ENCODE data around the gene SLC1A5.

The SLC1A5 gene

DNA sequence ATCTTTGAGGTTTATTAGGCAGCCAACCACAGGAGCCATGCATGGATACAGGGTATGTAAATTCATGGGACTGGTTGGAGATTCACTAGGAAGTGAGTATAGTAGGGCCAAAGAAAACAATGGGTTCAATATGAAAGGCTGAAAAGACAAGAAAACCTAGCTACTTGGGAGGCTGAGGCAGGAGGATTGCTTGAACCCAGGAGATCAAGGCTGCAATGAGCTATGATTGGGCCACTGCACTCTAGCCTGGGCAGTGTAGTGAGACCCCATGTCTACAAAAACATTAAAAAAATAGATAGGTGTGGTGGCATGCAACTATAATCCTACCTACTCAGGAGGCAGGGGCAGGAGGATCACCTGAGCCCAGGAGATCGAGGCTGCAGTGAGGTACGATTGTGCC is 10.3 kb upstream of the SLC1A5 start:
- Histone ChIP-seq H3K4me1 (ENCODE audit: control insufficient read depth, insufficient read depth, low read length) (no peaks in the 10 kb centered on the region), H3K27me3 (ENCODE audit: control insufficient read depth in 1 of 2, insufficient read depth in 2 of 2, low read length in 2 of 2) (no peaks in the 10 kb centered on the region), H3K4me3 (ENCODE audit: low read length in 2 of 2) (no peak overlapping the region), H3K9ac (ENCODE audit: low read length in 2 of 2) (no peak overlapping the region), H3K27ac (ENCODE audit: low read length) (no peak overlapping the region), H3K9me3 (ENCODE audit: control insufficient read depth in 2 of 2, low read length in 2 of 2) (no peaks in the 10 kb centered on the region), H3K36me3 (ENCODE audit: control insufficient read depth in 2 of 2, insufficient read depth in 2 of 2, low read length in 2 of 2) (no peaks in the 10 kb centered on the region)

GRCh38 chr19:46797881-46798280 is 9.5 kb upstream of the SLC1A5 start:
- H3K4me1 ChIP-seq (ENCODE audit: control insufficient read depth, insufficient read depth, low read length) = no peaks in the 10 kb centered on the region
- no peak overlapping the region for H3K27ac ChIP-seq (ENCODE audit: low read length)
- no peak overlapping the region for H3K4me3 ChIP-seq (ENCODE audit: low read length in 2 of 2)
- H3K27me3 ChIP-seq (ENCODE audit: control insufficient read depth in 1 of 2, insufficient read depth in 2 of 2, low read length in 2 of 2) = no peaks in the 10 kb centered on the region
- H3K36me3 ChIP-seq (ENCODE audit: control insufficient read depth in 2 of 2, insufficient read depth in 2 of 2, low read length in 2 of 2) = no peaks in the 10 kb centered on the region
- no peak overlapping the region for H3K9ac ChIP-seq (ENCODE audit: low read length in 2 of 2)
- H3K9me3 ChIP-seq (ENCODE audit: control insufficient read depth in 2 of 2, low read length in 2 of 2) = no peaks in the 10 kb centered on the region

- no peaks in the 10 kb centered on the region for H3K27me3 ChIP-seq (ENCODE audit: control insufficient read depth in 1 of 2, insufficient read depth in 2 of 2, low read length in 2 of 2)
- no peak overlapping the region for H3K27ac ChIP-seq (ENCODE audit: low read length)
- H3K4me1 ChIP-seq (ENCODE audit: control insufficient read depth, insufficient read depth, low read length) = peaks cover 14% of the 10 kb centered on the region
- H3K36me3 ChIP-seq (ENCODE audit: control insufficient read depth in 2 of 2, insufficient read depth in 2 of 2, low read length in 2 of 2) = no peaks in the 10 kb centered on the region
- H3K4me3 ChIP-seq (ENCODE audit: low read length in 2 of 2) = no peak overlapping the region
- H3K9ac ChIP-seq (ENCODE audit: low read length in 2 of 2) = no peak overlapping the region
- no peaks in the 10 kb centered on the region for H3K9me3 ChIP-seq (ENCODE audit: control insufficient read depth in 2 of 2, low read length in 2 of 2)
Observed at GRCh38 chr19:46791944-46792343, 3.5 kb upstream of the SLC1A5 start.

- Histone ChIP-seq H3K9me3 (ENCODE audit: control insufficient read depth in 2 of 2, low read length in 2 of 2) (no peaks in the 10 kb centered on the region), H3K4me1 (ENCODE audit: control insufficient read depth, insufficient read depth, low read length) (peaks cover 36% of the 10 kb centered on the region), H3K27ac (ENCODE audit: low read length) (no peak overlapping the region), H3K27me3 (ENCODE audit: control insufficient read depth in 1 of 2, insufficient read depth in 2 of 2, low read length in 2 of 2) (no peaks in the 10 kb centered on the region), H3K36me3 (ENCODE audit: control insufficient read depth in 2 of 2, insufficient read depth in 2 of 2, low read length in 2 of 2) (no peaks in the 10 kb centered on the region), H3K4me3 (ENCODE audit: low read length in 2 of 2) (no peak overlapping the region), H3K9ac (ENCODE audit: low read length in 2 of 2) (no peak overlapping the region)
Observed at GRCh38 chr19:46789371-46789770, 977 bp upstream of the SLC1A5 start.

DNA sequence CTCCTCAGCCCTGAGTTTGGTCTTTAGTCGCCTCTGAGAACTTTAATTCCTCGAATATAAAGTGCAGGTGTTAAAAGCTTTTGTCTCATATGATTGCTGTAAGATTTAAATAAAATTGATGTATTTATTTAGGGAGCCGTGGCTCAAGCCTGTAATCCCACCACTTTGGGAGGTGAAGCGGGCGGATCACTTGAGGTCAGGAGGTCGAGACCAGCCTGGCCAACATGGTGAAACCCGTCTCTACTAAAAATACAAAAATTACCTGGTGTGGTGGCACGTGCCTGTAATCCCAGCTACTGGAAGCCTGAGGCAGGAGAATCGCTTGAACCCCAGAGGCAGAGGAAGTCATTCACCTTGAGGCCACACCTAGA is 559 bp upstream of the SLC1A5 start:
- H3K27me3 ChIP-seq (ENCODE audit: control insufficient read depth in 1 of 2, insufficient read depth in 2 of 2, low read length in 2 of 2) = no peaks in the 10 kb centered on the region
- no peaks in the 10 kb centered on the region for H3K9me3 ChIP-seq (ENCODE audit: control insufficient read depth in 2 of 2, low read length in 2 of 2)
- no peak overlapping the region for H3K9ac ChIP-seq (ENCODE audit: low read length in 2 of 2)
- H3K27ac ChIP-seq (ENCODE audit: low read length) = no peak overlapping the region
- H3K4me3 ChIP-seq (ENCODE audit: low read length in 2 of 2) = peak overlapping the region; percentile 43 to 83
- no peaks in the 10 kb centered on the region for H3K36me3 ChIP-seq (ENCODE audit: control insufficient read depth in 2 of 2, insufficient read depth in 2 of 2, low read length in 2 of 2)
- peaks cover 36% of the 10 kb centered on the region for H3K4me1 ChIP-seq (ENCODE audit: control insufficient read depth, insufficient read depth, low read length)

- no peaks in the 10 kb centered on the region for H3K9me3 ChIP-seq (ENCODE audit: control insufficient read depth in 2 of 2, low read length in 2 of 2)
- H3K9ac ChIP-seq (ENCODE audit: low read length in 2 of 2) = peak overlapping the region; percentile 45 to 76
- H3K4me1 ChIP-seq (ENCODE audit: control insufficient read depth, insufficient read depth, low read length) = peaks cover 36% of the 10 kb centered on the region
- peaks cover 0 to 4% of the 10 kb centered on the region in 2 donors for H3K36me3 ChIP-seq (ENCODE audit: control insufficient read depth in 2 of 2, insufficient read depth in 2 of 2, low read length in 2 of 2)
- peak overlapping the region; percentile 68 to 83 for H3K4me3 ChIP-seq (ENCODE audit: low read length in 2 of 2)
- peak overlapping the region; percentile 67 for H3K27ac ChIP-seq (ENCODE audit: low read length)
- no peaks in the 10 kb centered on the region for H3K27me3 ChIP-seq (ENCODE audit: control insufficient read depth in 1 of 2, insufficient read depth in 2 of 2, low read length in 2 of 2)
Observed at GRCh38 chr19:46787331-46788261, 798 bp downstream of the SLC1A5 start.

DNA sequence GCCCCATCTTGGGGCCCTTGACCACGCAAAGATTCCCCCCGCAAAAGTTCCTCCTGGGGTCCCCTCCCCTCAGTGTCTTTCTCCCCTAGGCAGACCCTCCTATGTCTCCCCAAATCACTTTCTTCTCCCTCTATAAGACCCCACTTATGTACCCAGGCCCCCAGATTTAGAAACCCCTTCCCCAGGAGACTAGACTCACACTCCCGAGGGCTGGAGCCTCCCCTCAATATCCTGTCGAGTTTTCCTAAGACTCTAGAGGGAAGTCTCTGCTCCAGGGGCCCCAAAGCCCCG is 1.4 kb downstream of the SLC1A5 start:
- Histone ChIP-seq H3K4me1 (ENCODE audit: control insufficient read depth, insufficient read depth, low read length) (peaks cover 36% of the 10 kb centered on the region), H3K4me3 (ENCODE audit: low read length in 2 of 2) (peak overlapping the region; percentile 68 to 83), H3K9me3 (ENCODE audit: control insufficient read depth in 2 of 2, low read length in 2 of 2) (no peaks in the 10 kb centered on the region), H3K9ac (ENCODE audit: low read length in 2 of 2) (peak overlapping the region; percentile 45 to 76), H3K27ac (ENCODE audit: low read length) (peak overlapping the region; percentile 67), H3K36me3 (ENCODE audit: control insufficient read depth in 2 of 2, insufficient read depth in 2 of 2, low read length in 2 of 2) (peaks cover 0 to 6% of the 10 kb centered on the region in 2 donors), H3K27me3 (ENCODE audit: control insufficient read depth in 1 of 2, insufficient read depth in 2 of 2, low read length in 2 of 2) (no peaks in the 10 kb centered on the region)

DNA sequence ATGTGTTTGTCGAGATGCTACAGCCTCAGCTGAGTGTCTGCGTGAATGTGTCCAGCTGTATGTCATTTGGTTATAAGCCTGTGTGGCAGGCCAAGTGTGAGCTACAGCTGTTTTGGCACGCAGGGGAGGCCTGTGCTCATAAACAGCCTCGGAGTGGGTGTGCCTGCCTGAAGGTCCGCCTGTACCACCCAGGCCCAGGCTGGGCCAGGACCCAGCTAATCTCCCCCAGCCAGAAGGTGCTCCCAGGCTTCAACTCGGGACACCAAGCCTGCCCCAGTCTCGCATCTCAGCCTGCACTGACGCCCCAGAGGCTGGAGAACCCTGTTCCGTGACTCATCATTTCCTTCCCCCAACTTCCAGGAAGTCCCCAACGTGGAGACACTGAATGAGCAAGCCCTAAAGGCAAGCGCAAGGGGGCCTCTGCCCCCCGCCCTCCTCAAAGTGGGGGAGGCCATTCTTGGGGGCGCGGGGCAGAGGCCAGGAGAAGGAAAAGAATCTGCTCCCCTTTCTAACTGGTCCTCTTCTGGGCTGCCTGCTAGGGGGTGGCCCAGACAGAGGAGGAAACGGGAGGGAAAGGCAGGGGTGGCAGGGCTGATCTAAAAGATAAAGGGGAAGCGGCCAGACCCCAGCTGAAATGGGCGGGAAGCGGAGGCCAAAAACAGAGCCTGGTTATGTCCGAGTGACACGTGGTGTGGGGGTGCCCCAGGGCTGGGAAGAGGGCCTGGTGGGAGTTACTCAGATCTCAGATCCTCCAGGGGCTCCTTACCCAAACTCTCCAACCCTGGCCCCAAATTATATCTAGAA is 2.0 kb downstream of the SLC1A5 start:
- Histone ChIP-seq H3K4me3 (ENCODE audit: low read length in 2 of 2) (peak overlapping the region; percentile 68 to 83), H3K27ac (ENCODE audit: low read length) (peak overlapping the region; percentile 67), H3K27me3 (ENCODE audit: control insufficient read depth in 1 of 2, insufficient read depth in 2 of 2, low read length in 2 of 2) (no peaks in the 10 kb centered on the region), H3K9ac (ENCODE audit: low read length in 2 of 2) (peak overlapping the region; percentile 45 to 76), H3K9me3 (ENCODE audit: control insufficient read depth in 2 of 2, low read length in 2 of 2) (no peaks in the 10 kb centered on the region), H3K36me3 (ENCODE audit: control insufficient read depth in 2 of 2, insufficient read depth in 2 of 2, low read length in 2 of 2) (peaks cover 0 to 8% of the 10 kb centered on the region in 2 donors), H3K4me1 (ENCODE audit: control insufficient read depth, insufficient read depth, low read length) (peaks cover 36% of the 10 kb centered on the region)

DNA sequence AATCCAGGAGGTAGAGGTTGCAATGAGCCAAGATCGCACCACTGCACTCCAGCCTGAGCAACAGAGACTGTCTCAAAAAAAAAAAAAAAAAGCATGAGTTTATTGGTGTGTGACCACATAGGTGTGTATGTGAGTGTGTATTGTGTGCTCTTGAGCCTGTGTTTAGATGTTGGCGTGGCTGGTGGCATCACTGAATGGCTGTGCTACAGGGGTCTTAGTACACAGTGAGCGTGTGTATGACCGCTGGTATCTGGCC is 2.5 kb downstream of the SLC1A5 start:
- H3K9ac ChIP-seq (ENCODE audit: low read length in 2 of 2) = peak overlapping the region; percentile 45 to 55
- peak overlapping the region; percentile 67 for H3K27ac ChIP-seq (ENCODE audit: low read length)
- no peaks in the 10 kb centered on the region for H3K9me3 ChIP-seq (ENCODE audit: control insufficient read depth in 2 of 2, low read length in 2 of 2)
- H3K36me3 ChIP-seq (ENCODE audit: control insufficient read depth in 2 of 2, insufficient read depth in 2 of 2, low read length in 2 of 2) = peaks cover 0 to 10% of the 10 kb centered on the region in 2 donors
- peak overlapping the region; percentile 68 to 83 for H3K4me3 ChIP-seq (ENCODE audit: low read length in 2 of 2)
- peaks cover 36% of the 10 kb centered on the region for H3K4me1 ChIP-seq (ENCODE audit: control insufficient read depth, insufficient read depth, low read length)
- H3K27me3 ChIP-seq (ENCODE audit: control insufficient read depth in 1 of 2, insufficient read depth in 2 of 2, low read length in 2 of 2) = no peaks in the 10 kb centered on the region

- peaks cover 36% of the 10 kb centered on the region for H3K4me1 ChIP-seq (ENCODE audit: control insufficient read depth, insufficient read depth, low read length)
- no peaks in the 10 kb centered on the region for H3K27me3 ChIP-seq (ENCODE audit: control insufficient read depth in 1 of 2, insufficient read depth in 2 of 2, low read length in 2 of 2)
- no peaks in the 10 kb centered on the region for H3K9me3 ChIP-seq (ENCODE audit: control insufficient read depth in 2 of 2, low read length in 2 of 2)
- no peak overlapping the region for H3K9ac ChIP-seq (ENCODE audit: low read length in 2 of 2)
- peak overlapping the region; percentile 54 to 68 for H3K4me3 ChIP-seq (ENCODE audit: low read length in 2 of 2)
- H3K27ac ChIP-seq (ENCODE audit: low read length) = peak overlapping the region; percentile 67
- peaks cover 0 to 12% of the 10 kb centered on the region in 2 donors for H3K36me3 ChIP-seq (ENCODE audit: control insufficient read depth in 2 of 2, insufficient read depth in 2 of 2, low read length in 2 of 2)
Observed at GRCh38 chr19:46785054-46785979, 3.1 kb downstream of the SLC1A5 start.
